Measurements from ENCODE around the gene CRY1.

Gene CRY1

DNA sequence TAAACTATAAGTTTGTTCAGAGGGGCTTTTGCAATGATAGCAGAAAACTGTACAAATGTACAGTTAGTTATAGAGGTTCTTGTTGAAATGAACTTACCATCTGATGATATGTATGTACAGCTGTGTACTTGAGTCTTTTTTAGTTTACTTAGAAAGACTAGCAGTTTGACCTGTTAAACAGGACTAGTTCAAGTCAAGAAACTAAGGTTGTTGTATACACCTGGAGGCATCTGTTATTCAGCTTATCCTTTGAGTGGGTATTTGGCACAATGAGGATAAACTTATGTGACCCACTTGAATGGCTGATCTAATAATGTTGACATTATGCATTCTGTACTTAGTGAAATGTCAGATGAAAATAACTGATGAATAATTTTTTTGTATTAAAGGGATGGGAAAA is 119.8 kb downstream of the CRY1 start:
- no peak for TF ChIP-seq CTCF (IDR thresholded peaks at IDR 0.05; ENCODE audit: low read depth, low read length, missing control alignments)
- H3K4me3 ChIP-seq (ENCODE audit: low read depth, low read length), result no peak overlapping the region
- DNase-seq (ENCODE audit: low read depth), result no peak
- in situ Hi-C loops (cut with HindIII; ENCODE audit: low sequenced_read_pairs), result no loop called here

- in situ Hi-C loops (cut with HindIII; ENCODE audit: low sequenced_read_pairs), result no loop called here
- TF ChIP-seq CTCF (IDR thresholded peaks at IDR 0.05; ENCODE audit: low read depth, low read length, missing control alignments), result no peak
- no peak overlapping the region for H3K4me3 ChIP-seq (ENCODE audit: low read depth, low read length)
- DNase-seq (ENCODE audit: low read depth), result no peak
These were observed 122.3 kb downstream of the CRY1 start for GRCh38 chr12:106971065-106971464.

DNA sequence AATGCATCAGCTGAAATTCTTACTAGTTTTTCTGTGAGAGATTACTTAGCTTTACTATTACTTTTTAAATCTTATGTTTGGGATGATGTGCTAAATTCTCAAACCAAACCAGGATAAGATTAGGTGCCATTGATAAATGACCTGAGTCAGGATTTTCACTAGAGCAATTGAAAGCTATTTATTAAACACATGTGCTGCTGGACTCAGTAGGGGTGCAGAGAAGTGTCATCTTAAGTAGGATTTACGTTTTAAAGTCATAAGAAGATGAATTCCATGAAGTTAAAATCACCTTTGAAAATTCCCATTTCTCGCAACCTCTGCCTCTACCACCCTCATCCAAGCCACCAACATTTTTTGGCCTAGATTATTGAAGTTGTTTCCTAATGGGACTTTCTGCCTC is 128.8 kb downstream of the CRY1 start:
- in situ Hi-C loops (cut with HindIII; ENCODE audit: low sequenced_read_pairs), result no loop called here
- TF ChIP-seq CTCF (IDR thresholded peaks at IDR 0.05; ENCODE audit: low read depth, low read length, missing control alignments), result no peak
- no peak for DNase-seq (ENCODE audit: low read depth)
- no peak overlapping the region for H3K4me3 ChIP-seq (ENCODE audit: low read depth, low read length)

- H3K4me3 ChIP-seq (ENCODE audit: low read depth, low read length), result no peak overlapping the region
- in situ Hi-C loops (cut with HindIII; ENCODE audit: low sequenced_read_pairs), result no loop called here
- TF ChIP-seq CTCF (IDR thresholded peaks at IDR 0.05; ENCODE audit: low read depth, low read length, missing control alignments), result no peak
- DNase-seq (ENCODE audit: low read depth), result no peak
These were observed 131.1 kb downstream of the CRY1 start for GRCh38 chr12:106962286-106962685.

GRCh38 chr12:106960443-106960842 is 132.9 kb downstream of the CRY1 start:
- in situ Hi-C loops (cut with HindIII; ENCODE audit: low sequenced_read_pairs), result no loop called here
- no peak for DNase-seq (ENCODE audit: low read depth)
- H3K4me3 ChIP-seq (ENCODE audit: low read depth, low read length), result no peak overlapping the region
- no peak for TF ChIP-seq CTCF (IDR thresholded peaks at IDR 0.05; ENCODE audit: low read depth, low read length, missing control alignments)

GRCh38 chr12:106957583-106957982 is 135.8 kb downstream of the CRY1 start:
- no peak for TF ChIP-seq CTCF (IDR thresholded peaks at IDR 0.05; ENCODE audit: low read depth, low read length, missing control alignments)
- H3K4me3 ChIP-seq (ENCODE audit: low read depth, low read length), result peak overlapping the region; percentile 97
- in situ Hi-C loops (cut with HindIII; ENCODE audit: low sequenced_read_pairs), result no loop called here
- no peak for DNase-seq (ENCODE audit: low read depth)

DNA sequence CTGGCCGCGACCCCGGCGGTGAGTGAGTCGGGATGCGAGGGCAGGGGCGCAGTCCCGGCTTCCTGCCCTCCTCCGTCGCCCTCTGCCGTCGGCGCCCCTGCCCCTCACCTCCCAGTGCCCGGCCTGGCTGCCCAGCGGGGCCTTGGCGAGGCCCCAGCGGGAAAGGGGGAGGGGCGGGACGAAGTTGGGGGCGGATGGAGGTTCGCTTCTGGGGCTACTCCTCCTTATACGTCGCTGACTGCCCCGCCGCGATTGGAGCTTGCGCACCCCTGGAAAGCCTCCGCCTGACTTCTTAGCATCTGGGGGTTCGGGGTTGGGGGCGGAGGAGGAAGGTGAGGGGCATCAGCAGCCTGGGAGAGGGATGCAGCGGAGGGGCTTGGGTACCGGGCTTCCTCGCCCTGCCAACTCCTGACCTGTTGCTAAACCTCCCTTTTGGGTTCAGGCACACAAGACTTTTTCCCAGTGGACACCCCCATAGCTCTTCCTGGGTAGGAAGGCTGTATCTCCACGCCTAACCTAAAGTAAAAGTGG is 137.2 kb downstream of the CRY1 start:
- no peak for DNase-seq (ENCODE audit: low read depth)
- TF ChIP-seq CTCF (IDR thresholded peaks at IDR 0.05; ENCODE audit: low read depth, low read length, missing control alignments), result peak; percentile 22
- peak overlapping the region; percentile 97 for H3K4me3 ChIP-seq (ENCODE audit: low read depth, low read length)
- in situ Hi-C loops (cut with HindIII; ENCODE audit: low sequenced_read_pairs), result no loop called here

Data from astrocyte of the cerebellum (primary cell).